Glutamatergic neuron (in vitro differentiated cells): ENCODE results near the gene APOL4. TPM values are rescaled to one million over a fixed set of nuclear protein-coding genes. Genes with fewer than 3 reads are reported as not detected.

ENCODE experiments used
- DNase-seq: peaks from one replicate; pipeline ENCODE4 v3.0.0; 2022
- H3K27ac Mint-ChIP-seq: one replicate; pipeline ENCODE4 v1.8.0; 2020; ENCODE audit warnings: mild to moderate bottlenecking, mixed read lengths, inconsistent platforms; ENCODE audit not compliant: unreplicated experiment
- H3K27me3 Mint-ChIP-seq: one replicate; pipeline ENCODE4 v1.8.0; 2020; ENCODE audit warnings: mild to moderate bottlenecking, moderate library complexity, mixed read lengths, inconsistent platforms; ENCODE audit not compliant: unreplicated experiment
- H3K36me3 Mint-ChIP-seq: one replicate; pipeline ENCODE4 v1.8.0; 2020; ENCODE audit warnings: mild to moderate bottlenecking, mixed read lengths, inconsistent platforms; ENCODE audit not compliant: unreplicated experiment
- H3K4me1 Mint-ChIP-seq: one replicate; pipeline ENCODE4 v1.8.0; 2020; ENCODE audit warnings: mild to moderate bottlenecking, low read depth, mixed read lengths, inconsistent platforms; ENCODE audit not compliant: unreplicated experiment
- H3K4me3 Mint-ChIP-seq: one replicate; pipeline ENCODE4 v1.8.0; 2020; ENCODE audit warnings: mild to moderate bottlenecking, mixed read lengths, inconsistent platforms; ENCODE audit not compliant: unreplicated experiment
- H3K9me3 Mint-ChIP-seq: one replicate; pipeline ENCODE4 v1.8.0; 2020; ENCODE audit warnings: mild to moderate bottlenecking, moderate library complexity, mixed read lengths, inconsistent platforms; ENCODE audit not compliant: unreplicated experiment
- CTCF ChIP-seq: fragments of 200-600 bp; sonication (generic); IDR thresholded peaks from one replicate; pipeline ENCODE4 v1.5.0; 2021; ENCODE audit not compliant: partially characterized antibody, unreplicated experiment
- total RNA-seq: library from RNA; stranded (reverse); fragmentation: NEBNext Ultra II Directional; extraction: Animal tissue kit (Norgen Biotek cat#: 25700); gene quantifications from one replicate; pipeline ENCODE4 v1.2.1, GENCODE V29; 2021; ENCODE audit not compliant: unreplicated experiment

Gene APOL4
- total RNA-seq, 1 donor from 2014 or later: not detected

- peaks cover 1% of the 10 kb centered on the region for H3K4me1 Mint-ChIP-seq
- H3K27ac Mint-ChIP-seq: no peak overlapping the region
- TF ChIP-seq CTCF: no peak
- H3K4me3 Mint-ChIP-seq: no peak overlapping the region
- peaks cover 4% of the 10 kb centered on the region for H3K27me3 Mint-ChIP-seq
- no peaks in the 10 kb centered on the region for H3K36me3 Mint-ChIP-seq
- no peak for DNase-seq
- H3K9me3 Mint-ChIP-seq: peaks cover 2% of the 10 kb centered on the region
These were observed 15.6 kb downstream of the APOL4 start for GRCh38 chr22:36185828-36186624.

GRCh38 chr22:36184433-36185025, 17.1 kb downstream of the APOL4 start:
- no peak for DNase-seq
- Mint-ChIP-seq H3K4me3 (no peak overlapping the region), H3K4me1 (peaks cover 1% of the 10 kb centered on the region), H3K27me3 (peaks cover 3% of the 10 kb centered on the region), H3K36me3 (no peaks in the 10 kb centered on the region), H3K9me3 (no peaks in the 10 kb centered on the region), H3K27ac (no peak overlapping the region)
- no peak for TF ChIP-seq CTCF

- DNase-seq: no peak
- Mint-ChIP-seq H3K27me3 (no peaks in the 10 kb centered on the region), H3K4me1 (peaks cover 1% of the 10 kb centered on the region), H3K9me3 (no peaks in the 10 kb centered on the region), H3K27ac (no peak overlapping the region), H3K4me3 (no peak overlapping the region), H3K36me3 (no peaks in the 10 kb centered on the region)
- TF ChIP-seq CTCF: no peak
These were observed 18.2 kb downstream of the APOL4 start for GRCh38 chr22:36183446-36183845.

- Mint-ChIP-seq H3K27me3 (no peaks in the 10 kb centered on the region), H3K9me3 (no peaks in the 10 kb centered on the region), H3K27ac (no peak overlapping the region), H3K4me3 (no peak overlapping the region), H3K4me1 (peaks cover 1% of the 10 kb centered on the region), H3K36me3 (no peaks in the 10 kb centered on the region)
- DNase-seq: no peak
- TF ChIP-seq CTCF: no peak
These were observed 18.8 kb downstream of the APOL4 start for GRCh38 chr22:36182857-36183256.

- DNase-seq: no peak
- H3K4me1 Mint-ChIP-seq: peaks cover 1% of the 10 kb centered on the region
- H3K9me3 Mint-ChIP-seq: no peaks in the 10 kb centered on the region
- H3K4me3 Mint-ChIP-seq: no peak overlapping the region
- no peaks in the 10 kb centered on the region for H3K27me3 Mint-ChIP-seq
- no peak overlapping the region for H3K27ac Mint-ChIP-seq
- no peak for TF ChIP-seq CTCF
- H3K36me3 Mint-ChIP-seq: no peaks in the 10 kb centered on the region
These were observed 19.6 kb downstream of the APOL4 start for GRCh38 chr22:36182056-36182455.
